Stimulated activated CD8-positive, alpha-beta memory T cell treated with anti-CD3 and anti-CD28 coated beads, Interleukin-15, amount 100 ng/mL, for 48 hours (primary cell): ENCODE measurements around the gene ZNF385D.

ENCODE experiments used
- DNase-seq, 2 donors: peaks; one replicate each; pipeline ENCODE4 v3.0.0-alpha.2; 2020; ENCODE audit warnings: low read depth in 2 of 2

ZNF385D gene

DNA sequence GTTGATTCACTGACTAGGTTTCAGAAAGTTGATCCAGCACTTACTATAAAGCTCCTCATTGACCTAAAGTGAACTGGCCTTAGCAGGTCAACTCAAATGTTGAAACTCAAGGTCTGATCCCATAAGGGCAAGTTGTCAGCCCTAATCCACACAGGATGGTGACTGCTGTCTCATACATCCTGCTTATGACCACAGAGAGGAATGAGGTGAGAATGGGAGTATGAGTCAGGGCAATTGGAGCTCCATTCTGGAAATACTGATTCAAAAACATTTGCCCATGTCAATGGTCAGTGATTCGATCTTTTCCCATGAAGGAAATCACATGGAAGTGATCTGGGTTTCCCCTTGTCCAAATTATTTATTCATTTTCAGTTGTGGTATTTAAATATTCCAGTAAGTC lies 78.7 kb downstream of the ZNF385D start:
- DNase-seq = no peak

DNA sequence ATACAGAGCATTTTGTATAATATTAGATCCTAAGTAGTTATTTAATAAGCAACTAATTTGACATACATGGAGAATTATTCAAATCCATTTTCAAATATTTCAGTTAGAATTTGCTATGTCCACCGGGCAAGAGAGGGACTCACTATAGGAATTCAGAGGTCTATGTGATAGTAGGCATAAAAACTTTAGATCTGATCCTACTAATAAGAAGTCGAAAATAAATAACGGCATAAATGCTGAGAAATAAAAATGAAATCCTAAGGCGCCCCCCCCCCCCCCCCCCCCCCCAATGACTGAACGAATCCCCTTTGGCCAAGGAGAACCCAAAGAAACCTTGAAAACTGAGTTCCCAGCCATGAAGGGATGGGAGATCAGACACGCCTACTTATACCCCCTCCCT lies 80.6 kb downstream of the ZNF385D start:
- DNase-seq = no peak

DNA sequence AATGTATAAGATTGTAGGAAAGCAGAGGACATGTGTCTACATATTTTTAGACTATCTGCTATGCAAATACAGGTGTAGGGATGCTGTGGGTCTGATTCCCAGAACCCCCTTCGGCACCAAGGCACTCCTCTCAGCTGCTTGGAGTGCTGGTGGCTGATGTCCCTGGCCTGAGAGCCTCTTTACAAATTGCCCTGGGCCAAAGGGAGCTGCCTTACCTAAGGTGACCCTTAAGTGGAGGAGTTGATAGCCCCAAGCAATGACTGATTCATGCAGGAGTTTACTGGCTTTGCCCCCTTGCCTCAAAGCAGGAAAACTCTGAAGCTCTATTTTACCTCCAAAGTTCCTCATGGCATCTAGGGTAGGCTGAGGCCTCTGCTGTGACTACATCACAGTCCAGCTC lies 83.0 kb downstream of the ZNF385D start:
- DNase-seq = no peak

DNA sequence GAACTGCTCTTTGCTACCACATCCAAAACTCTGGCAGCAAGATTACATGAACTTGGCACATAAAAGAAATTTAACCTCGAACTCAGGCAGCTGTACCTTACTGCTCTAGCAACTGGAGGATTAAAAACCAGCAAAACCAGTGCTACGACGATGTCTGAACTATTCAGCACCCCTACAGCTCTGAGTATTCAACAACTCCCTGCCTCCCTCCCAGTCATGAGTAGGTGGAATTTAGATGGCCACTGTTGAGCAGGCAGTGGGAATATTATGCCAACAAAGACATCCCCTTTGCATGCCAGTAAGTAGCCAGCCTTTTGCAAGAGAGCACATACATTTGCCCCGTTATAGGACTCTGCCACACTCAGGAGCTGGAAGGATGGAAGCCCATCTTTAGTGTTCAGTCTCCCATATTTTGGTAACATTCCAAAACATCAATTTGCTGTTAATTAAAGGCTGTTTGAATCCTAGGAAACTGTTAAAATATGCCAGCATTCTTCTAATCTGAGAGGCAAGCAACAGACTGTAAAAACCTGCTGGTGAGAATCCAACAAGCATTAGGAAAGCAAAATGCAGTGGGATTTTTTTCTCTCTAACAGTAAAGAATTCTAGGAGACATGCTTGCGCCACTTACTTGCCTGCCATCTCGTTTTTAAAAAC lies 85.4 kb downstream of the ZNF385D start:
- DNase-seq = no peak

DNA sequence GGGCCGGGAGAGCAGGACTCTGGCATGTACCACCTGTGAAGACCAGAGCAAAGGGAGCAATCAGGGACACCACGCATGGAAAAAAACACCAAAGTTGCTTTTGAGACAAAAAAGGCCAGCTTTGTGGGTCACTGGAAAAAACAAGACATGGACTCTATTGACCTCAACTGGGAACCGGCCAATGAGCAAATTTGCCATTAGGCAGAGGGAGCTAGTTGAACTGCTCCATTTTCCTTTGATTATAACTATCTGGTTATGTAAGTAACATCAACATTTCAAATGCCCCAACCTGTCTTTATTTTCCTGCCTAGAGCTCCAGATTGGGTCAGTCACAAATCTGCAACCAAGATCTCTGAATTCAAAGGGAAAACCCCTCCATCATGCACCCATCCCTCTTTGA lies 86.0 kb downstream of the ZNF385D start:
- no peak for DNase-seq

DNA sequence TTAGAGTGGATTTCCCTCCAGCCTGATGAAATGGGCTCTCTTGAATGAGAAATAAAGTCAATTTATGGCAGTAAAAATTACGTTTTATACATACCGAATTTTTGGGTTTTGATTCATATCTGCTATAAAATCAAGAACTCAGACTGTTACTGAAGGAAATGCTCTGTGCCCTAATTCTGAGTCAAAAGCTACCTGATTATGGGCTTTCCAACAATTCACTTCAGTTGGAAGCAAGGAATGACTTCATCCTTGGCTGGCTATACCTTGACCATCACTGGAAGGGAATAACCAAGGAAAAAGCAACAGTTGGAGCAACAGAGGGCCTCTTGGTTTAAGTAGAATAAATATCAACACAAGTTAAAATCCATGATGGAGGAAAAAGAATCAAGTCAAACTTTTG lies 88.6 kb downstream of the ZNF385D start:
- no peak for DNase-seq

DNA sequence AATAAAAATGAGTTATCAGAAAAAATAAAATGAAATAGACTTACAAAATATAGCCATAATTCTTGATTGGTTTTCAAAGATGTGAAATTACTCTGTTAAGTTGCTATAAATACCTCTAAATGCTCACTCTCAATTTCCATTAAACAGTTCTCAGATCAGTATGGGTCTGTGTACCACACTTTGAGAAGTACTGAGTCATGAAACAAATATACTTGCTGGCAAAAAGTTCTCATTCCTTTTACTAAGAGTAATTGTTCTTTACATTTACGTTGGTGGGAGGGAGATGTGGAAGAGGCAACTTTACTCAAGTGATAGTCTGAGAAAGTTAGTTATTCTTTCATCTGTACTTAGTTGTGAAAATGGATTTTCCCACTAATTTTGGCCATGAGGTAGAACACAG lies 96.3 kb downstream of the ZNF385D start:
- no peak for DNase-seq

DNA sequence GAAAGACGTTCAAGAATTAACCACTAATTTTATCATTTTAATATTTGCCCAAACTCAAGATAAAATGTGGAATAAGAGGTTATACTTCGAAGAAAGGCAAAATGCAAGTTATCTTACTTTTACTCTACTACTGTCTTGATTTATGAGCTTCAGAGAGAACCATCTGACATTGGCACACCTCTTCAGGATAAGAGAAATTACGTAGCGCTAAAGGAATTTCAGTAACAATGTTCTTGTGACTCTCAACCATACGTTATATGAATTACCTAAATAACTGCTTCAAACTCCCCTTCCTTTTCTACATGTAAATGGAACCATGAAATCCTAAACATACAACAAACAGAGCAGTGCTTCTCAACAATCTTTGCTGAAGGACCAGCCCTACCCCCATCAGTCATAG lies 96.8 kb downstream of the ZNF385D start:
- DNase-seq = no peak

DNA sequence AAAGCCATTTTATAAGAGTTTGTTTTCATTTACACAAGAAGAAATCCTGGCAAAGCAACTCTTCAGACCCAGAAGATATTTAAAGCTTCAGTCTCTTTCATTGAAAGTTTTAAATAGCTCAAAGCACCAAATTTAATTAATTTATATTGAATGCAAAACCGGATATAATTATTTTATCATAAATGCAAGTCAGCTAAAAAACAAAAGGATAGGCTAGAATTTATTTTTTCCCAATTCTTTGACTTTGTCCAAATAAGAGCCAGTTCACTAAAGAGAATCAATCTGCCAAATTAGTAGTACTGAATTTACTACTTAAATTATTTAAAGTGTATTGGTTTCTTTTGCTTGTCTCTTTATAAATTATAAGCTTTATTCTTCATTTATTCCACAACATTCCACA lies 101.5 kb downstream of the ZNF385D start:
- DNase-seq = no peak

DNA sequence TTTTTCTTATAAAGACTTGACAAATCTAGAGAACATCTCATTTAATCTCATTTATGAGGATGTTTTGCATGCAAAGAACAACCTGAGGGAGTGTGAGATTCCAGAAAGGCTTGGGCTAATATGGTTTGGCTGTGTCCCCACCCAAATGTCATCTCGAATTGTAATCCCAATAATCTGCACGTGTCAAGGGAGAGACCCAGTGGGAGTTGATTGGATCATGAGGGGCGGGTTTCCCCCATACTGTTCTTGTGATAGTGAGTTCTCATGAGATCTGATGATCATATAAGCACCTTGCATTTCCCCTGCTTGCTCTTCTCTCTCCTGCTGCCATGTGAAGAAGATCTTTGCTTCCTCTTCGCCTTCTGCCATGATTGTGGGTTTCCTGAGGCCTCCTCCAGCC lies 103.0 kb downstream of the ZNF385D start:
- no peak for DNase-seq

DNA sequence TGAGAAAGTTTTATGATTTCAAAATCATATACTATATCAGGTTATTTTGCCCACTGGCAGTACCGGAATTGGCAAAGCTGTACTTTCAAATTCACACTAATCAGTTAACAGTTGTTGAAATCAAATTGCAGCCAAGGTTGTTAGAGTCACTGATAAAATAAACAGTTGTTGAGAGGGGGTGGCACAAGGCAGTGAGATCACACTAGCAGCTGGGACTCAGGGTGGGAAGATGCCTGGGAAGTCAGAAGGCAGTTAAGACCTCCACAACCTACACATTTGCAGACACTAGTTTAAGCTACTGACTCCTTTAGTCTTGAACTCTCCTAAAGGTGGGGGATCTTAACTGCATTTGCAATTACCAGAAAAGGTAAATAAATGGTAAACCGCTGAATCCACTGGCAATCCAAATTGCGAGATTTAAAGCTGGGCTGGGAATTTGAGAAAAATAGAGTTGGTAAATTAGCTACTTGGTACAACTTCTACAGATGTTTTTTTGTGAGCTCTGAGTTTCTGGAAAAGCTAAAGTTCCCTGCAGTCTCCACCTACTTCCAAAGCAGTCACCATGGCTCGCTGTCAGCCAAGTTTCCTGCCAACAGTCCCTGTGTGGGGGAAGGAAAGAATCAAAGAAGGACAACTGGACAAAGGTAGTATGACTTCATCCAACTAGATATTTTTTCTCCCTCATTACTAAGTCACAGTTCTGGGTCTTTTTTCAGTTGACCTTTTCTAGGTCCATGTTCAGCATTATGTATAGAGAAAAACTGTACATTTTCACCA lies 105.7 kb downstream of the ZNF385D start:
- DNase-seq = no peak

DNA sequence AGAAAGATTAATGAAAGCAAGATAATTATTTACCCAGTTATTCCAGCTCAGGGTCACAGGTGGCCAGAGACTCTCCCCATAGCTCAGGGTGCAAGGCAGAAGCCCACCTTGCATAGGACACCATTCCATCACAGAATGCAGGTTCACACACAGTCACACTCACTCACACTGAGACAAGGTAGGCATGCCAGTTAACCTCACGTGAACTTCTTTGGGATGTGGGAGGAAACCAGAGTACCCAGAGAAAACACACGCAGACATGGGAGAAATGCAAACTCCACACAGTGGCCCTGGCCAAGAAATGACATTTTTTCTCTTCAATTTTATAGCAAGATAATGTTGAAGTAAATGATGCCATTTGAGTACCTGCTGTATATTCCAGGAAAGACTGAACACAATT lies 106.7 kb downstream of the ZNF385D start:
- DNase-seq = no peak

DNA sequence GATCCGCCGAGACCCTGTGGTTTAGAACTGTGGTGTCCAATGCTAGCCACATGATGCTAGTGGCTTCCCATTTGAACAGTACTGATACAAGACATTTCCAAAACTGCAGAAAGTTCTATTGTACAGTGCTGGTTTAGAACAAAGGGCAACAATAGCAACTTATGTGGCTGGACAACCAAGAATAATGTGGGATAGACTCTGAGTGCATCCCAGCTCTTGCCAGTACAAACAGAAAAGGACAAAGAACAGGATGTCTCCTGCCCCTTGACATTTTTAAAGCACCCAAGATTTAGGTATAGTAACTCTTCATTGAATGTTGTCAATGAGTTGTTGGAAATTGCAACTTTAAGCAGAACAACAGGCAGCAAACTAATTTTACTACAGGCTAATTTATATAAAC lies 107.3 kb downstream of the ZNF385D start:
- DNase-seq = no peak

DNA sequence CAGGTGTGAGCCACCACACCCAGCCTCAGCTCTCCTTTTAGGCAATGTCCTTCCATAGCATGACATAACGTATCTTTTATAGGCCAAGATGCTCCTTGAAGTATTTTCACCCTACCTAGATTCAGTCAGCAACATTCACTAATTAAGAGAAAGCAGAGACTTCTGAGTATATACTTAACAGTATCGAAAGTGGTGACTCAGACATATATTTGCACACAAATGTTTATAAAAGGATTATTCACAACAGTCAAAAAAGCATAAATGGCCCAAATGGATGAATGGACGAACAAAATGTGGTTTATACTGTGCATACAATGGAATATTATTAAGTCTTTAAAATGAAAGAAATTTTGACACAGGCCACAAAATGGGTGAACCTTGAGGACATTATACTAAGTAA lies 108.6 kb downstream of the ZNF385D start:
- no peak for DNase-seq

DNA sequence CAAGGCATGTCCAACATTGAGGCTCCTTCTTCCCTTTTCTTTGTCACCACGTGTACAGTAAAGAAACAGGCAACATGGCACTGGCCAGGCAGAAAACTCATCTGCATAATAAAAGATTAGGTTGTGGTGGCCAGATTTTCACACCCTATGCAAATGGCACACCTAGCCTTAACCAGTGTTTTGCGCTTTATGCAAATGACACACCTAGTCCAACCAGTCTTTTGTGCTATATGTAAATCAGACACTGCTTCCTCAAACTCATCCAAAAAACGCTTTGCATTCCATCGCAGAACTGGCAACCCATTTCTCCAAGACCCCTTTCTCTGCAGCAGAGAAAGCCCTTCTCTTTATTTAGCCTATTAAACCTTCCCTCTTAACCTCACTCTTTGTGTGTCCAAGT lies 109.1 kb downstream of the ZNF385D start:
- DNase-seq = no peak

DNA sequence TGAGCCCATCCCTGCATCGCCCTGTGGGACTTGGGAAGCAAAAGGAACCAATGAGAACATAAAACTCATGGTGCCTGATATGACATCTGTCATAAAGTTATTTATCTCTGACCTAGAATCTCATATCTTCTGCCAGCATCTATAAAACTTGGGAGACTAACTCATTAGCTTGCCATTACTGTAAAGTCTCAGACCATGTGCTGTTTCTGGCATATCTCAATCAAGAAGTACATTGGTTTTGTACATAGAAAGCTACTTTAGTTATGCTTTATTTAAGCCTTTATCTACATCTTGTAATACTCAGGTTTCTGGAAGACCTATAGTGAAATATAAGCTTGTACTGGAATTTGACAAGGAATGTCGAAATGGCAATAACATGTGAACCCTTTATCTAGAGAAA lies 112.5 kb downstream of the ZNF385D start:
- DNase-seq = no peak

DNA sequence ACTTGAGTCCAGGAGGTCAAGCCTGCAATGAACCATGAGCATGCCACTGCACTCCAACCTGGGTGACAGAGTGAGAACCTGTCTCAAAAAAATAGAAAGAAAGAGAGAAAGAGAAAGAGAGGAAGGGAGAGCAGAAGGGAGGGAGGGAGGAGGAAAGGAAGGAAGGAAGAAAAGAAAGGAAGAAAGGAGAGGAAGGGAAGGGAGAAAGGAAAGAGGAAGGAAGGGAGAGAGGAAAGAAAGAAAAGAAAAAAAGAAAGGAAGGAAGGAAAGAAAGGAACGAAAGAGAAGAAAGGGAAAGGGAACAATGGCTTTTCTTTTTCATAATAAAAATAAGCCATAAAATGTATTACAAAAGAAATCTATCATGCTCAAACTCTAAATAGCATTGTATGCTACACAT lies 116.9 kb downstream of the ZNF385D start:
- DNase-seq = no peak

DNA sequence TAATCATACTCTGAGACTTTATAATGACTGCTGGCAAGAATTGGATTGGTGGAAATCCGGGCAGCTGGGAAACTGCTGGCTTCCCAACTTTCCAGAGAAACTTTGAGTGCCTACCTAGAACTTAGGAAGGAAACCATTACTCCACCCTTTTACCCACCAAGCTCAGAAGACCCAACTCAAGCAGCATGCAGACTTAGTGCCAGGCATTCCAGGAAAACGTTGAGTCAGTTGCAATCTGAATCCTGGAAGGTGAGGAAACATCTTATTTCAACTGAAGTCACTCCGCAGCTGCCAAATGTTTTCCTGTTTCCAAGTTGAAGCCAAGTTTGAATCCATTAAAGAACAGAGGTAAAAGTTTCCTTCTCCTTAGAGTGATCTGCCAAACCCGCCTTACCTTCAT lies 126.5 kb downstream of the ZNF385D start:
- no peak for DNase-seq

DNA sequence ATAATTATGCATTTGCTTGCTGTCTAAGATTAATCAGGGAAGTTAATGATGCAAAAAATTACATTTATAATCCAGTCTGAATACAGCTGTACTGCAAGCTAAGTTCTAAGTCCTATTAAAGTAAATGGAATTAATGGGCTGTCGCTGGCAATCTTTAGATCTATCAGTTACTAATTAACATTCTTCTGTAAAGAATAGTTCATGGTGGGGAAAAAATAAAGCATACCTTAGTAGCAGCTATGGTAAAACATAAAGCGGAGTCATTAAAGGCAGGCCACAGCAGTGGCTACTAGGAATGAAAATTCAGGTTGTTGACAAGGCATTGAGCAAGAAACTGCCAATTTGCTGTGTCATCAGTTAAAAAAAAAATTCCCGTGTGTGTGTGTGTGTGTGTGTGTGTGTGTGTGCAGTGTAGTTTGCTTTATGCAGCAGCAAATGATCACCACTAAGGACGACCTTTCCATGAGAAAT lies 129.8 kb downstream of the ZNF385D start:
- DNase-seq = no peak

DNA sequence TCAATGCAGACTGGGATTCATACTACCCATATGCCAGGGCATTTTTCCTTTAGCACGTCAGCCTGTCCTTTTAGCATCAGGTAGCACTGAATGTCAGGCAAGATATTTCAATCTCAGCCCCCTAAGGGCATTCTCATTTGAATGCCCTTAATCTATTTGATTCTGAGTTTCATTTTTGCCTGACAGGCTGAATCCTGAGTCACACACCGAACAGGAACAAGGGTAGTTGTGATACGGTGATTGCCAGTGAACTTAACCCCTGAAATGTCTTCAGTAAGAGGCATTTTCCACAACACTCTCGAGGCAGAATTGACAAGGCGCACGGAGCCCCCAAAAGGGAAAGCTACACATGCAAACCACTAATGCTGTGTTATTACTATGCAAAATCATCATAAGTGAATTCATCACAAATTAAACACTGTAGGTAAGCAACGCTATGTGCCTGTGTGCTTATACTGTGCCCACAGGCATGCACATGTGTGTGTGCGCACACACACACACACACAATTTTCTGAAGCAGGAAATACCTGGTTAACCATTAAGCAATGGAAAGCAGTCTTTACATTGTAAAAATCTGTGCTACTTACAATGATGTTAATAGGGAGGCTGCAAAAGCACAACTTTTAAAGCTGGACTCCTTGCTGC lies 130.4 kb downstream of the ZNF385D start:
- no peak for DNase-seq

DNA sequence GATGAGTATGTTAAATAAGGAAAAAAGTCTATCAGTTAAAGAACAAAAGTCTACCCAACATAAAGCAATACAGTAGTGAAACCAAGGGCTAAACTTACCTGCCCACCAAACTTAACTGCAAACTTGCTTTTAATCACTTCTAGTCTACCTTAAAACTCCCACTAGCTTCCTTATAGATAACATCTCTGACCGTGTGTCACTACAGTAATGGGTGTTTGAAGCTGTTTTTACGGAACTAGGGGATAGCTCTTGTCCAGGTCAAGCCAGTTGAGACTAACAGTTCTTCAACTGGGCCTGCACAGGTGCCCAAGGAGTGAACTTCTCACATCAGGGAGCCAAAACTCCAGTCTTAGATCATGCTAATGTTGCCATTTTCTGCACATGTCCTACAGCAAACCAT lies 132.3 kb downstream of the ZNF385D start:
- no peak for DNase-seq

DNA sequence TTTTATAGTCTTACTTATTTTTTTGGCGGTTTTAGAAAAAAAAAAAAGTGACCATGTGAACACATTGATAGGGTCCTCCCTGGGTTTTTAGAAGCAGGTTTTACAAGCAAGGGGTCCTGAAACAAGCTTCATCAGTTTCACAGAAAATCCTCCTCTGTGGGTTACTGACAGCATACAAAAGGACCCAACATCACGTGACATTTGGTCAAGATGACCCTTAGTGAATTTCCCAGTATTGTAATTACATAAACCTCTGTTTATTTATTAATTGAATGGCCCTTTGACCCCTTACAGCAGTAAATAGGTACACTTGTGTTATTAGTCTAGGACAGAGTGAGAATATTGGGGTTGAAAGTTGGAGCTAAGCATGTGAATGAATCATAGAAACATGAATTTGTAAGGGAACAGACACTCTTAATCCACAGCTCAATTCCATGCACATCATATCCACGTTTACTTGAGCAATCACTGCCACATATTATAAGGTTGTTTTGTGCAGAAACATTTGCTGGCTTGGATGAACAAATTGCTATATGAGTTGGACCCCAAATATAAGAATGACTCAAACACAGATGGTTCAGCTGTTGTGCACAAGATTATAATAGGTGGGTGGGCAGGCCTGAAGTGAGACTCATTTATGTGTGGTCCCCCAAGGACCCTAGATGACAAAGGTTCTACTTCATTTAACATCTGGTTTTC lies 137.5 kb downstream of the ZNF385D start:
- no peak for DNase-seq

DNA sequence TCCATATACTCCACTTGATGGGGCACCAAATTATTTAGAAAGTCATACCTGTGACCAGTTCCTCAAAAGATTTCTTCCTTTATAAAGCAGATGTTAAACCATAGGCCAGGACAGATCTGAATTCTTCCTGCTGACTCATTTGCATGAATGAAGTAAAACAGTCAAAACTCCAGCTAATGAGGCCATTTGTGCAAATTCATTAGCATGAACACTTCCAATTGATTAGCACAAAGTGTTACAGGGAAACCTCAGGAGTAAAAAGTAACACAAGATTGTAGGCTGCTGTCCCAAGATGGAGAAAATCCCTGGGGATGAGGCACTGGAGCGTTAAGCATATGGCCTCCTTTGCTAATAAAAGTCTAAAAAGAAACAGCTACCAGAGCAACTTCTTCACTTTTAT lies 149.8 kb downstream of the ZNF385D start:
- no peak for DNase-seq
